Pancreas (tissue), 10 donors: Measurements from ENCODE around the gene PTPN11. TPM values are rescaled to one million over a fixed set of nuclear protein-coding genes. Genes with fewer than 3 reads are reported as not detected.
"Not testable (repeated sequence)": the region's sequence is repeated elsewhere in the genome, so short reads cannot be mapped to it uniquely, and the experiment has no call there.

Experiments used
- ATAC-seq, 4 donors: fragments of 200-7000 bp; cut with Tn5 transposase; one replicate each; pipeline versions ENCODE4 v1.8.0 to v1.9.1; 2020; ENCODE audit warnings: mild to moderate bottlenecking in 4 of 4, moderate library complexity in 4 of 4
- DNase-seq, 6 donors: peaks; one replicate each; pipeline ENCODE4 v3.0.0-alpha.2; 2020
- FAIRE-seq: peaks from 2 replicates; lab custom pipeline; 2012; peaks lifted over from hg19 to GRCh38; lab: Jason Lieb, UNC
- H3K27ac ChIP-seq, 4 donors: fragments of 200-600 bp; sonication (generic); 1 replicate in 3 of 4; 2 replicates in 1 of 4; pipeline versions ENCODE4 v1.5.0 to v1.8.0; 2020
- H3K27me3 ChIP-seq, 4 donors: fragments of 200-600 bp; one replicate each; pipeline ENCODE4 v1.8.0; 2021
- H3K36me3 ChIP-seq, 3 donors: fragments of 200-600 bp; sonication (generic) in 1 of 3; one replicate each; pipeline versions ENCODE4 v1.5.0 to v1.8.0; 2020 to 2021
- H3K4me1 ChIP-seq, 3 donors: fragments of 200-600 bp; one replicate each; pipeline ENCODE4 v1.8.0; 2021
- H3K4me3 ChIP-seq, 4 donors: fragments of 200-600 bp; sonication (generic) in 2 of 4; one replicate each; pipeline versions ENCODE4 v1.5.0 to v1.8.0; 2020 to 2021
- H3K9me3 ChIP-seq, 4 donors: fragments of 200-600 bp; one replicate each; pipeline ENCODE4 v1.8.0; 2021
- CTCF ChIP-seq, 4 donors: fragments of 200-600 bp; sonication (generic) in 3 of 4; IDR thresholded peaks; one replicate each; pipeline versions ENCODE4 v1.5.0 to v1.8.0; 2021; ENCODE audit warnings: antibody characterized with exemption in 4 of 4
- WGBS, 2 donors: extraction: QIAGEN DNeasy Blood & Tissue Kit; methylation state at CpG; one replicate each; pipeline ENCODE4 v1.1.7; 2013; 5-methylcytosine and 5-hydroxymethylcytosine counted together
- intact Hi-C, 3 donors: fragments of 100-400 bp; cut with DNase I; formaldehyde crosslinking; loops; one replicate each; pipeline versions ENCODE4 v1.11.1 to v1.14.2; 2022
- polyA plus RNA-seq, 2 donors: library from polyadenylated mRNA; stranded (reverse); fragments of 200-250 nt; gene quantifications; one replicate each; pipeline ENCODE4 v1.2.3, GENCODE V29; 2013
- total RNA-seq, 6 donors: library from RNA; stranded (reverse); fragmentation: NEBNext Ultra II Directional in 4 of 6; extraction: Animal tissue kit (Norgen Biotek cat#: 25700) in 4 of 6; gene quantifications; one replicate each; pipeline versions ENCODE4 v1.2.1 to v1.2.4, GENCODE V29; 2021 to 2023
- donor health status: healthy with polysubstance abuse.
- donor health status: DM: no; HTN: no; CAD: no; lungs with moderate emphysema.
- donor health status: DM: no; HTN: no; CAD: no.
- donor health status: control.
- donor health status: control.
- donor health status: Bipolar disorder and iron deficiency.
- donor health status: DM: yes; HTN: yes; CAD: no.
- donor health status: DM: no; HTN: no; CAD: no.
- donor health status: DM: no; HTN: no; CAD: no.
- donor health status: DM: yes; HTN: yes; CAD: no.

PTPN11 gene
- total and polyA plus RNA-seq, 8 donors = 12.4 to 51.1 (median 32.7) TPM

DNA sequence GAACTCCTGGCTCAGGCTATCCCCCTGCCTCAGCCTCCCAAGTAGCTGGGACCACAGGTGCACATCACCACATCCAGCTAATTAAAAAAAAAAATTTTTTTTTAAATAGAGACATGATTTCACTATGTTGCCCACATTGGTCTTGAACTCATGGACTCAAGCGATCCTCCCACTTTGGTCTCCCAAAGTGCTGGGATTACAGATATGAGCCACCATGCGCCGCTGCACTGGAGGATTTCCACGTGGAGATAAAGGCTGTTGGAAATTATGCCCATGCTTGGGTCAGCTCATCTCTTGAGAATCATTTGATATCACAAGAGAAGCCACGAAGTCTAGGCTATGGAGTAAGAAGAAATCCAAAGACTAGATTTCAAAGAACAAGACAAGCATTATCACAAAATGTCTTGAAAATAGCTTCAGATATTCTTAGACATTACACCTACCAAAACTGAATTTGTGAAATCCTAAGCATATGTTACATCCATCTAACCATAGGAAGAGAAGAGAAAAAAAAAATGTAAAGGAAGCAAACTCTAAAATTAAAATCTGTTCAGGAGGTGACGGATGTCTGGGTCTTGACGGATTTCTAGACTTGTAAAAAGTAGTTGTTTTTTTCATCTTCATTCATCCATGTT, 99.1 kb downstream of the PTPN11 start:
- TF ChIP-seq CTCF (IDR thresholded peaks at IDR 0.05) = no peak
- Histone ChIP-seq H3K4me1 (no peaks in the 10 kb centered on the region), H3K9me3 (no peaks in the 10 kb centered on the region), H3K27me3 (no peaks in the 10 kb centered on the region), H3K36me3 (no peaks in the 10 kb centered on the region), H3K4me3 (no peak overlapping the region), H3K27ac (no peak overlapping the region)
- intact Hi-C loops = no loop called here
- DNase-seq (no peak), FAIRE-seq (no peak), ATAC-seq (no peak)
- 74 to 81% methylated on average over 7 of the region's 7 CpGs for WGBS, 2 donors

DNA sequence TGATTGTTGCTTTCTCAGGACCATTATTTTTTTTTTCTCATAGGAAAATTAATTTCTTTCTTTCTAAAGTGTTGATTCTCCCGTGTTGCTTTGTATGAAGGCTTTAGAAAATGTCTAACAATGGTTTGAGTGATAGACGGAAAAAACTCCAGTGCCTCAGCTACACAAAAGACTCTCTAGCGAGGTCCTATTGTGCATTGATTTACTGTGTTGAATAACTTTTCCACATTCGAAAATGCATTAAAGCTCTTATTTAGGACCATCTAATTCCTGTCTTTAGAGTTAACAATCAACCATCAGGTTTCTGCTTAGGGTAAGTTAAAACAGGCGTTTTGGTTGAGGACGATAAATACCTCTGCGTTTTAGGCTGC, 99.6 kb downstream of the PTPN11 start:
- H3K27ac ChIP-seq = no peak overlapping the region
- TF ChIP-seq CTCF (IDR thresholded peaks at IDR 0.05) = no peak

GRCh38 chr12:112519841-112520340, 101.1 kb downstream of the PTPN11 start:
- H3K9me3 ChIP-seq, intact Hi-C loops, H3K36me3 ChIP-seq, H3K4me3 ChIP-seq, H3K27ac ChIP-seq, ATAC-seq, FAIRE-seq, H3K27me3 ChIP-seq, H3K4me1 ChIP-seq: not testable (repeated sequence)
- DNase-seq = peak in 1 of 6 donors; percentile 48
- WGBS, 2 donors = 88 to 90% methylated on average over 18 to 26 of the region's 26 CpGs

More for the DNA sequence above, 99.6 kb downstream of the PTPN11 start:
- Histone ChIP-seq H3K4me1 (no peaks in the 10 kb centered on the region), H3K9me3 (no peaks in the 10 kb centered on the region), H3K27me3 (no peaks in the 10 kb centered on the region), H3K36me3 (no peaks in the 10 kb centered on the region), H3K4me3 (no peak overlapping the region)
- WGBS, 2 donors = 46 to 53% methylated on average over 7 of the region's 7 CpGs
- DNase-seq = no peak
- intact Hi-C loops = no loop called here
- ATAC-seq = no peak
- no peak for FAIRE-seq

- H3K9me3 ChIP-seq = no peaks in the 10 kb centered on the region
- H3K27ac ChIP-seq = no peak overlapping the region
- no peak overlapping the region for H3K4me3 ChIP-seq
- DNase-seq (no peak), ATAC-seq (no peak), FAIRE-seq (no peak)
- H3K36me3 ChIP-seq = no peaks in the 10 kb centered on the region
- no peaks in the 10 kb centered on the region for H3K4me1 ChIP-seq
- H3K27me3 ChIP-seq = no peaks in the 10 kb centered on the region
- no peak for TF ChIP-seq CTCF (IDR thresholded peaks at IDR 0.05)
- 85 to 89% methylated on average over 5 of the region's 5 CpGs for WGBS, 2 donors
- intact Hi-C loops = no loop called here
Observed at GRCh38 chr12:112523856-112524255, 105.1 kb downstream of the PTPN11 start.

- no peaks in the 10 kb centered on the region for H3K4me1 ChIP-seq
- no peaks in the 10 kb centered on the region for H3K27me3 ChIP-seq
- WGBS, 2 donors = 86 to 90% methylated on average over 4 of the region's 4 CpGs
- no peaks in the 10 kb centered on the region for H3K9me3 ChIP-seq
- H3K27ac ChIP-seq = no peak overlapping the region
- no peak for TF ChIP-seq CTCF (IDR thresholded peaks at IDR 0.05)
- no peaks in the 10 kb centered on the region for H3K36me3 ChIP-seq
- intact Hi-C loops = no loop called here
- FAIRE-seq (no peak), DNase-seq (no peak), ATAC-seq (no peak)
- H3K4me3 ChIP-seq = no peak overlapping the region
Observed at GRCh38 chr12:112524269-112524668, 105.5 kb downstream of the PTPN11 start.
